Pancreas (tissue), 10 donors: ENCODE measurements around the gene LARP4B. TPM values are rescaled to one million over a fixed set of nuclear protein-coding genes. Genes with fewer than 3 reads are reported as not detected.

Source experiments
- ATAC-seq, 4 donors: fragments of 200-7000 bp; cut with Tn5 transposase; one replicate each; pipeline versions ENCODE4 v1.8.0 to v1.9.1; 2020; ENCODE audit warnings: mild to moderate bottlenecking in 4 of 4, moderate library complexity in 4 of 4
- DNase-seq, 6 donors: peaks; one replicate each; pipeline ENCODE4 v3.0.0-alpha.2; 2020
- FAIRE-seq: peaks from 2 replicates; lab custom pipeline; 2012; peaks lifted over from hg19 to GRCh38; lab: Jason Lieb, UNC
- H3K27ac ChIP-seq, 4 donors: fragments of 200-600 bp; sonication (generic); 1 replicate in 3 of 4; 2 replicates in 1 of 4; pipeline versions ENCODE4 v1.5.0 to v1.8.0; 2020
- H3K27me3 ChIP-seq, 4 donors: fragments of 200-600 bp; one replicate each; pipeline ENCODE4 v1.8.0; 2021
- H3K36me3 ChIP-seq, 3 donors: fragments of 200-600 bp; sonication (generic) in 1 of 3; one replicate each; pipeline versions ENCODE4 v1.5.0 to v1.8.0; 2020 to 2021
- H3K4me1 ChIP-seq, 3 donors: fragments of 200-600 bp; one replicate each; pipeline ENCODE4 v1.8.0; 2021
- H3K4me3 ChIP-seq, 4 donors: fragments of 200-600 bp; sonication (generic) in 2 of 4; one replicate each; pipeline versions ENCODE4 v1.5.0 to v1.8.0; 2020 to 2021
- H3K9me3 ChIP-seq, 4 donors: fragments of 200-600 bp; one replicate each; pipeline ENCODE4 v1.8.0; 2021
- WGBS, 2 donors: extraction: QIAGEN DNeasy Blood & Tissue Kit; methylation state at CpG; one replicate each; pipeline ENCODE4 v1.1.7; 2013; 5-methylcytosine and 5-hydroxymethylcytosine counted together
- intact Hi-C, 3 donors: fragments of 100-400 bp; cut with DNase I; formaldehyde crosslinking; loops; one replicate each; pipeline versions ENCODE4 v1.11.1 to v1.14.2; 2022
- polyA plus RNA-seq, 2 donors: library from polyadenylated mRNA; stranded (reverse); fragments of 200-250 nt; gene quantifications; one replicate each; pipeline ENCODE4 v1.2.3, GENCODE V29; 2013
- total RNA-seq, 6 donors: library from RNA; stranded (reverse); fragmentation: NEBNext Ultra II Directional in 4 of 6; extraction: Animal tissue kit (Norgen Biotek cat#: 25700) in 4 of 6; gene quantifications; one replicate each; pipeline versions ENCODE4 v1.2.1 to v1.2.4, GENCODE V29; 2021 to 2023
- TF ChIP-seq, protein P1 (sequence below), 4 donors: fragments of 200-600 bp; sonication (generic) in 3 of 4; IDR thresholded peaks; one replicate each; pipeline versions ENCODE4 v1.5.0 to v1.8.0; 2021; ENCODE audit warnings: antibody characterized with exemption in 4 of 4
- donor health status: healthy with polysubstance abuse.
- donor health status: DM: no; HTN: no; CAD: no; lungs with moderate emphysema.
- donor health status: DM: no; HTN: no; CAD: no.
- donor health status: control.
- donor health status: control.
- donor health status: Bipolar disorder and iron deficiency.
- donor health status: DM: yes; HTN: yes; CAD: no.
- donor health status: DM: no; HTN: no; CAD: no.
- donor health status: DM: no; HTN: no; CAD: no.
- donor health status: DM: yes; HTN: yes; CAD: no.

The LARP4B gene
- total and polyA plus RNA-seq, 8 donors = 10.1 to 53.3 (median 32.2) TPM

DNA sequence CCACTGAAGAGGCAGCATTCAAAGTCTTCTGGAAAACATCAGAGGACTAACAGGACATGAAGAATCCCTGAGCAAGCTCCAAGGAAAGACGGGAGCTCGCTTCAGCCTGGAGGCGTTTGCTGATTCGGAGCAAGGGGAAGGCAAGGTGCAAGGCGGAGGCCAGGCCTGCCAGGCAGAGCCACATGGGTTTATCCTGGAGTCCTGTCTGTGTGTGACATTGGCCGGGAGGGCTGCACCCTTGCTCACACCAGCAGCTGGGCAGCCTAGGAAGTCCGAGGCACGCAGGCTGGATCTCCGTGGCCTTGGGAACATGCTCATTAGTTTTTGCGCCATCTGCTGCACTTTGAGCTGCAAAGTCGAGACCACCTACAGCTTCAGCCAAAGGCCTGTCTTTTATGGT is 22.3 kb upstream of the LARP4B start:
- TF ChIP-seq, protein P1, sequence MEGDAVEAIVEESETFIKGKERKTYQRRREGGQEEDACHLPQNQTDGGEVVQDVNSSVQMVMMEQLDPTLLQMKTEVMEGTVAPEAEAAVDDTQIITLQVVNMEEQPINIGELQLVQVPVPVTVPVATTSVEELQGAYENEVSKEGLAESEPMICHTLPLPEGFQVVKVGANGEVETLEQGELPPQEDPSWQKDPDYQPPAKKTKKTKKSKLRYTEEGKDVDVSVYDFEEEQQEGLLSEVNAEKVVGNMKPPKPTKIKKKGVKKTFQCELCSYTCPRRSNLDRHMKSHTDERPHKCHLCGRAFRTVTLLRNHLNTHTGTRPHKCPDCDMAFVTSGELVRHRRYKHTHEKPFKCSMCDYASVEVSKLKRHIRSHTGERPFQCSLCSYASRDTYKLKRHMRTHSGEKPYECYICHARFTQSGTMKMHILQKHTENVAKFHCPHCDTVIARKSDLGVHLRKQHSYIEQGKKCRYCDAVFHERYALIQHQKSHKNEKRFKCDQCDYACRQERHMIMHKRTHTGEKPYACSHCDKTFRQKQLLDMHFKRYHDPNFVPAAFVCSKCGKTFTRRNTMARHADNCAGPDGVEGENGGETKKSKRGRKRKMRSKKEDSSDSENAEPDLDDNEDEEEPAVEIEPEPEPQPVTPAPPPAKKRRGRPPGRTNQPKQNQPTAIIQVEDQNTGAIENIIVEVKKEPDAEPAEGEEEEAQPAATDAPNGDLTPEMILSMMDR (IDR thresholded peaks at IDR 0.05) = no peak
- ATAC-seq (no peak), FAIRE-seq (no peak), DNase-seq (no peak)
- intact Hi-C loops = no loop called here
- no peaks in the 10 kb centered on the region for H3K36me3 ChIP-seq
- H3K4me3 ChIP-seq = no peak overlapping the region
- H3K4me1 ChIP-seq = no peaks in the 10 kb centered on the region
- 81 to 84% methylated on average over 11 of the region's 11 CpGs for WGBS, 2 donors
- H3K27ac ChIP-seq = no peak overlapping the region
- H3K9me3 ChIP-seq = no peaks in the 10 kb centered on the region
- peaks cover 0 to 5% (median 0%) of the 10 kb centered on the region in 4 donors for H3K27me3 ChIP-seq

DNA sequence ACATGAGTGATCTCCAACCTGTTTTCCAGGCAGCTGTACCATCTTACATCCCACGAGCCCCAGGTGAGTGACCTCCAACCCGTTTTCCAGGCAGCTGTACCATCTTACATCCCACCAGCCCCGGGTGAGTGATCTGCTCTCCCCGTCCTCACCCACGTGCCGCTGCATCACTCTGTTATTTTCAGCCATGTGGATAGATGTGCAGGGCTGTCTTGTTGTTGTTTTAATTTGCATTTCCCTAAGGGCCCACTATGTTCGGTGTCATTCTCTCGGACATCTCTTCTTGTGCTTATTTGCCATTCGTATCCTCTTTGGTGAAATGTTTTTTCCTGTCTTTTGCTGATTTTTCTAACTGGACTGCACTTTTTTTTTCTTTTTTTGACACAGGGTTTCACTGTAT is 17.9 kb upstream of the LARP4B start:
- DNase-seq = no peak
- no peak for FAIRE-seq
- no peak for ATAC-seq
- intact Hi-C loops = no loop called here
- 72 to 79% methylated on average over 9 of the region's 9 CpGs for WGBS, 2 donors
- Histone ChIP-seq H3K27ac (no peak overlapping the region), H3K36me3 (no peaks in the 10 kb centered on the region), H3K27me3 (peaks cover 0 to 5% (median 0%) of the 10 kb centered on the region in 4 donors), H3K9me3 (no peaks in the 10 kb centered on the region), H3K4me3 (no peak overlapping the region), H3K4me1 (no peaks in the 10 kb centered on the region)
- TF ChIP-seq, protein P1 (IDR thresholded peaks at IDR 0.05) = no peak

DNA sequence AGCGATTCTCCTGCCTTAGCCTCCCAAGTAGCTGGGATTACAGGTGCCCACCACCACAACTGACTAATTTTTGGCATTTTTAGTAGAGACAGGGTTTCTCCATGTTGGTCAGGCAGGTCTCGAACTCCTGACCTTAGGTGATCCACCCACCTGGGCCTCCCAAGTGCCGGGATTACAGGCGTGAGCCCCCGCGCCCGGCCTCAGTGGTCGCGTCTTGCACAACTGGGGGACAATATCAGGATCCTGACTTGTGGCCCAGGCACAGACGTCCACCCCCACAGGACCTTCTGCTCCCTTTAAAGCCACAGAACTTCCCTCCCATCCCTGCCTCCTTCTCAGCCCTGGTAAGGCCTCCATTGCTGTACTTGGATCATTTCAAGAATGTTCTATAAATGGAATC is 16.8 kb upstream of the LARP4B start:
- 90 to 93% methylated on average over 10 of the region's 10 CpGs for WGBS, 2 donors
- Histone ChIP-seq H3K4me3 (no peak overlapping the region), H3K9me3 (no peaks in the 10 kb centered on the region), H3K4me1 (no peaks in the 10 kb centered on the region), H3K27ac (no peak overlapping the region), H3K36me3 (no peaks in the 10 kb centered on the region), H3K27me3 (peaks cover 0 to 5% (median 0%) of the 10 kb centered on the region in 4 donors)
- FAIRE-seq (no peak), ATAC-seq (no peak), DNase-seq (no peak)
- TF ChIP-seq, protein P1 (IDR thresholded peaks at IDR 0.05) = no peak
- intact Hi-C loops = no loop called here

DNA sequence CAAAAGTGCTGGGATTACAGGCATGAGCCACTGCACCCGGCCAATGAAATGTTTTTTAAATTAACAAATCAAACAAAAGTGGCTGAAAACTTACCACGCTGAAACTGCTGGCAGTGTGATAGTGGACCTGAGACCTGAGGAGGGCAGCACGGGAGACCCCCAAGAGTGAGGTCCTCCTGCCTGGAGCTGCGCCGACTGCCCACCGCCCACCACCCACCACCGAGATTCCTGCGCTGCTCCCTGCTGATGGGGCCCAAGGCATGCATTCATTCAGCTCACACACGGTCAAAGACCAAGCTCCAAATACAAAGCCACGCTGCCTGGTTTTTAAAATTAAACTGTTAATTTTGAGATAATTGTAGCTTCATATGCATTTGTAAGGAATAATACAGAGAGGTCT is 16.4 kb upstream of the LARP4B start:
- H3K36me3 ChIP-seq = no peaks in the 10 kb centered on the region
- DNase-seq (no peak), ATAC-seq (no peak), FAIRE-seq (no peak)
- peaks cover 0 to 5% (median 0%) of the 10 kb centered on the region in 4 donors for H3K27me3 ChIP-seq
- intact Hi-C loops = no loop called here
- no peak overlapping the region for H3K4me3 ChIP-seq
- TF ChIP-seq, protein P1 (IDR thresholded peaks at IDR 0.05) = no peak
- H3K27ac ChIP-seq = no peak overlapping the region
- WGBS, 2 donors = 87 to 91% methylated on average over 10 of the region's 10 CpGs
- H3K4me1 ChIP-seq = no peaks in the 10 kb centered on the region
- no peaks in the 10 kb centered on the region for H3K9me3 ChIP-seq

DNA sequence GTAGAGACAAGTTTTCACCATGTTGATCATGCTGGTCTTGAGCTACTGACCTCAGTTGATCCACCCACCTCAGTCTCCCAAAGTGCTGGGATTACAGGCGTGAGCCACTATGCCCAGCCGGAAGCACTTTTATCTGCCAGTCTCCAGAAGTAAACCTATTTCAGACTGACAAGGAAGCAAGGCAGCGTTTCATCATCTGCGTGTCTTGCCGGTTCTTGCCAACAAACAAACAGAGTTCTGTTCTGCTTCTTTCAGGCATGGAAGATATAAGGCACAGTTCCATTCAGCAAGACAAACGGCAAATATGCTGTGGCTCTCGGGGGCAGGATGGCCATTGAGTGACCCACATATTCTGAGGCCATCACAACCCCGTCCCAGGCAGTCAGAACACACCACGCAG is 15.5 kb upstream of the LARP4B start:
- TF ChIP-seq, protein P1 (IDR thresholded peaks at IDR 0.05) = no peak
- Histone ChIP-seq H3K27ac (no peak overlapping the region), H3K36me3 (no peaks in the 10 kb centered on the region), H3K9me3 (no peaks in the 10 kb centered on the region), H3K4me3 (no peak overlapping the region), H3K27me3 (peaks cover 0 to 5% (median 0%) of the 10 kb centered on the region in 4 donors), H3K4me1 (no peaks in the 10 kb centered on the region)
- intact Hi-C loops = no loop called here
- no peak for DNase-seq
- FAIRE-seq = no peak
- WGBS, 2 donors = 73 to 79% methylated on average over 9 of the region's 9 CpGs
- no peak for ATAC-seq
